H1 (cell line): ENCODE data around the gene DNAJC16. TPM values are rescaled to one million over a fixed set of nuclear protein-coding genes. Genes with fewer than 3 reads are reported as not detected.

Source experiments
- CTCF ChIA-PET: fragments of 300-600 bp; sonication (Branson Sonifier 250); formaldehyde crosslinking; loops from one replicate; lab custom pipeline; 2021; ENCODE audit not compliant: partially characterized antibody; lab: Charles Lee
- POLR2A ChIA-PET: fragments of 300-600 bp; sonication (Branson Sonifier 250); formaldehyde crosslinking; loops from one replicate; lab custom pipeline; 2021; ENCODE audit warnings: inconsistent platforms; ENCODE audit not compliant: partially characterized antibody; lab: Charles Lee
- DNase-seq, 2 experiments: peaks; one replicate each; pipeline versions ENCODE4 v3.0.0 to v3.0.0-alpha.2; 2010 to 2022; ENCODE audit warnings: low spot score in 2 of 2, low read depth in 1 of 2, mixed read lengths in 1 of 2
- FAIRE-seq: peaks from 2 replicates; lab custom pipeline; 2011; peaks lifted over from hg19 to GRCh38; lab: Jason Lieb, UNC
- H2AFZ ChIP-seq: 2 replicates; pipeline ENCODE4 v1.8.1; 2012; ENCODE audit warnings: low read length, inconsistent platforms
- H2AK5ac ChIP-seq: 2 replicates; pipeline ENCODE4 v1.6.1; 2013; ENCODE audit warnings: low read depth, low read length
- H2BK120ac ChIP-seq: replicated peaks from 2 replicates; pipeline ENCODE3; 2013; ENCODE audit warnings: low read depth, low read length, inconsistent platforms
- H2BK12ac ChIP-seq: 2 replicates; pipeline ENCODE4 v1.6.1; 2013; ENCODE audit warnings: low read depth, low read length
- H2BK15ac ChIP-seq: 2 replicates; pipeline ENCODE4 v1.6.1; 2013; ENCODE audit warnings: low read length
- H2BK20ac ChIP-seq: 2 replicates; pipeline ENCODE4 v1.6.1; 2013; ENCODE audit warnings: low read length
- H2BK5ac ChIP-seq: 2 replicates; pipeline ENCODE4 v1.6.1; 2013; ENCODE audit warnings: low read depth, low read length
- H3K14ac ChIP-seq: 2 replicates; pipeline ENCODE4 v1.6.1; 2013; ENCODE audit warnings: inconsistent platforms; ENCODE audit not compliant: insufficient read length
- H3K18ac ChIP-seq: 2 replicates; pipeline ENCODE4 v1.6.1; 2013; ENCODE audit warnings: low read length; ENCODE audit errors: extremely low read depth
- H3K23ac ChIP-seq: 2 replicates; pipeline ENCODE4 v1.6.1; 2013; ENCODE audit warnings: inconsistent platforms; ENCODE audit not compliant: insufficient read length
- H3K23me2 ChIP-seq: 2 replicates; pipeline ENCODE4 v1.6.1; 2013; ENCODE audit warnings: low read depth, low read length
- H3K27ac ChIP-seq: 2 replicates; pipeline ENCODE4 v1.6.1; 2011; ENCODE audit warnings: low read depth, low read length, inconsistent platforms
- H3K27me3 ChIP-seq, 4 experiments: replicated peaks in 1 of 4; 1 replicate in 1 of 4; 2 replicates in 3 of 4; pipeline versions ENCODE4 v1.6.1 to v1.8.1; 2011 to 2013; ENCODE audit warnings: low read length in 3 of 4, mild to moderate bottlenecking in 3 of 4, inconsistent platforms in 2 of 4, mixed read lengths in 2 of 4, moderate library complexity in 1 of 4; ENCODE audit not compliant: control insufficient read depth in 3 of 4, insufficient read depth in 3 of 4; ENCODE audit errors: extremely low read depth in 1 of 4
- H3K36me3 ChIP-seq, 4 experiments: 2 replicates each; pipeline versions ENCODE4 v1.6.1 to v1.8.1; 2011 to 2013; ENCODE audit warnings: mild to moderate bottlenecking in 4 of 4, low read length in 3 of 4, moderate library complexity in 2 of 4, control low read depth in 1 of 4, inconsistent platforms in 1 of 4; ENCODE audit not compliant: insufficient read depth in 4 of 4, control insufficient read depth in 2 of 4
- H3K4ac ChIP-seq: replicated peaks from 2 replicates; pipeline ENCODE3; 2013; ENCODE audit warnings: low read length, low read depth, mixed read lengths, inconsistent platforms; ENCODE audit not compliant: insufficient read length
- H3K4me1 ChIP-seq, 4 experiments: replicated peaks in 1 of 4; 1 replicate in 1 of 4; 2 replicates in 3 of 4; pipeline versions ENCODE4 v1.6.1 to v1.8.1; 2011 to 2013; ENCODE audit warnings: low read length in 3 of 4, inconsistent platforms in 2 of 4, mixed read lengths in 1 of 4; ENCODE audit not compliant: insufficient read depth in 4 of 4, control insufficient read depth in 3 of 4
- H3K4me2 ChIP-seq, 2 experiments: 2 replicates each; pipeline versions ENCODE4 v1.6.1 to v1.8.1; 2011 to 2013; ENCODE audit warnings: low read depth in 2 of 2, low read length in 2 of 2, control low read depth in 1 of 2, inconsistent platforms in 1 of 2, mild to moderate bottlenecking in 1 of 2; ENCODE audit not compliant: insufficient read depth in 1 of 2
- H3K4me3 ChIP-seq, 4 experiments: fragments of 200-600, 300-600 bp in 1 of 4; sonication (generic), shearing (Covaris generic), sonication (Bioruptor Twin) in 1 of 4; 2 replicates each; pipeline versions ENCODE4 v1.5.1 to v1.8.1; 2011 to 2016; ENCODE audit warnings: low read length in 4 of 4, low read depth in 3 of 4, control low read depth in 2 of 4, inconsistent platforms in 2 of 4, mild to moderate bottlenecking in 2 of 4, mixed read lengths in 1 of 4, moderate library complexity in 1 of 4; ENCODE audit not compliant: insufficient read depth in 2 of 4; ENCODE audit errors: extremely low read depth in 1 of 4
- H3K56ac ChIP-seq: replicated peaks from 2 replicates; pipeline ENCODE3; 2013; ENCODE audit warnings: low read depth, mild to moderate bottlenecking, mixed read lengths, low read length, inconsistent platforms; ENCODE audit not compliant: insufficient read length
- H3K79me1 ChIP-seq: 2 replicates; pipeline ENCODE4 v1.6.1; 2013; ENCODE audit warnings: low read depth, low read length, control low read depth
- H3K79me2 ChIP-seq, 2 experiments: 2 replicates each; pipeline versions ENCODE4 v1.6.1 to v1.8.1; 2012 to 2013; ENCODE audit warnings: low read length in 2 of 2, mild to moderate bottlenecking in 2 of 2, inconsistent platforms in 1 of 2; ENCODE audit not compliant: insufficient read depth in 2 of 2, control insufficient read depth in 1 of 2
- H3K9ac ChIP-seq, 4 experiments: replicated peaks in 1 of 4; 1 replicate in 1 of 4; 2 replicates in 3 of 4; pipeline versions ENCODE4 v1.6.1 to v1.8.1; 2011 to 2013; ENCODE audit warnings: low read depth in 3 of 4, low read length in 3 of 4, control low read depth in 2 of 4, mild to moderate bottlenecking in 2 of 4, moderate library complexity in 2 of 4, inconsistent platforms in 1 of 4; ENCODE audit errors: extremely low read depth in 1 of 4
- H3K9me3 ChIP-seq, 2 experiments: 2 replicates each; pipeline versions ENCODE4 v1.6.1 to v1.8.1; 2012 to 2013; ENCODE audit warnings: mild to moderate bottlenecking in 2 of 2, moderate library complexity in 2 of 2, control low read depth in 1 of 2, inconsistent platforms in 1 of 2, low read depth in 1 of 2, low read length in 1 of 2, mixed read lengths in 1 of 2; ENCODE audit not compliant: insufficient read depth in 2 of 2
- H4K20me1 ChIP-seq, 2 experiments: replicated peaks in 1 of 2; 2 replicates each; pipeline versions ENCODE3 to v1.8.1; 2011 to 2013; ENCODE audit warnings: inconsistent platforms in 2 of 2, low read length in 2 of 2, mild to moderate bottlenecking in 1 of 2; ENCODE audit not compliant: insufficient read depth in 2 of 2, control insufficient read depth in 1 of 2
- H4K5ac ChIP-seq: 2 replicates; pipeline ENCODE4 v1.6.1; 2013; ENCODE audit warnings: low read length, low read depth, mixed read lengths, inconsistent platforms; ENCODE audit not compliant: insufficient read length
- H4K8ac ChIP-seq: 2 replicates; pipeline ENCODE4 v1.8.0; 2013; ENCODE audit warnings: mild to moderate bottlenecking, moderate library complexity, low read length, inconsistent platforms; ENCODE audit not compliant: insufficient read depth; ENCODE audit errors: extremely low read depth
- H4K91ac ChIP-seq: replicated peaks from 2 replicates; pipeline ENCODE3; 2013; ENCODE audit warnings: low read length, mixed read lengths, inconsistent platforms; ENCODE audit not compliant: insufficient read length
- SAP30 ChIP-seq: fragments of 300-600 bp; sonication (generic); IDR thresholded peaks from 2 replicates; pipeline ENCODE4 v1.7.1; 2012; ENCODE audit warnings: low read length, moderate library complexity, mild to moderate bottlenecking, inconsistent platforms; ENCODE audit not compliant: insufficient read depth, insufficient replicate concordance
- WGBS, 2 experiments: shearing (Covaris generic) in 1 of 2; methylation state at CpG; one replicate each; pipeline versions ENCODE4 v1.1.6 to v1.1.7; 2013 to 2015; ENCODE audit warnings: low lambda C conversion rate in 2 of 2, mixed read lengths in 2 of 2, inconsistent platforms in 1 of 2, low coverage in 1 of 2, missing lambda C conversion rate in 1 of 2; ENCODE audit not compliant: insufficient replicate concordance in 2 of 2, insufficient coverage in 1 of 2, insufficient read length in 1 of 2; ENCODE audit errors: extremely low coverage in 1 of 2, missing lambda C conversion rate in 1 of 2; 5-methylcytosine and 5-hydroxymethylcytosine counted together
- polyA plus RNA-seq, 7 experiments: library from polyadenylated mRNA; depleted of rRNA in 3 of 7; stranded (reverse) in 5 of 7; unstranded in 2 of 7; fragments of >200 nt in 5 of 7; fragments of 200-250 nt in 2 of 7; gene quantifications; 1 replicate in 5 of 7; 2 replicates in 1 of 7; 4 replicates in 1 of 7; pipeline versions ENCODE4 v1.2.1 to v1.2.3, GENCODE V29; 2011 to 2013; ENCODE audit warnings: missing spikeins in 2 of 7, mixed read lengths in 2 of 7
- total RNA-seq: library from RNA; stranded (reverse); fragmentation: NEBNext Ultra II Directional; extraction: Animal tissue kit (Norgen Biotek cat#: 25700); gene quantifications from 2 replicates; pipeline ENCODE4 v1.2.1, GENCODE V29; 2021
- TF ChIP-seq, protein P1 (sequence below): IDR thresholded peaks from 2 replicates; pipeline ENCODE4 v1.6.1; 2012; ENCODE audit warnings: low read length, inconsistent platforms

Gene DNAJC16
- total and polyA plus RNA-seq, 2 of the 8 experiments (the other 6 are each of a cell fraction or from before 2014, with no cell fraction given): 7.9 to 23.3 TPM

DNA sequence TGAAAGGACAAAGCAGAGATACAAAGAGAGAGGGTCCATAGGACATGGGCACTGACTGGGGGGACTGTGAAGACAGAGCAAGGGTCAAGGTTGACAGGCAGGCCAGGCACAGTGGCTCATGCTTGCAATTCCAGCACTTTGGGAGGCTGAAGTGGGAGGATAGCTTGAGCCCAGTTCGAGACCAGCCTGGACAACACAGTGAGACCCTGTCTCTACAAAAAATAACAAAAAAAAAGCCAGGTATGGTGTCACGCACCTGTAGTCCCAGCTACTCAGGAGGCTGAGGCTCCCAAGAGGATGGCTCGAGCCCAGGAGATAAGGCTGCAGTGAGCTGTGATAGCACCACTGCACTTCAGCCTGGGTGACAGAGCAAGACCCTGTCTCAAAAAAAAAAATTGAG lies 7.0 kb upstream of the DNAJC16 start:
- TF ChIP-seq SAP30: no peak
- TF ChIP-seq, protein P1, sequence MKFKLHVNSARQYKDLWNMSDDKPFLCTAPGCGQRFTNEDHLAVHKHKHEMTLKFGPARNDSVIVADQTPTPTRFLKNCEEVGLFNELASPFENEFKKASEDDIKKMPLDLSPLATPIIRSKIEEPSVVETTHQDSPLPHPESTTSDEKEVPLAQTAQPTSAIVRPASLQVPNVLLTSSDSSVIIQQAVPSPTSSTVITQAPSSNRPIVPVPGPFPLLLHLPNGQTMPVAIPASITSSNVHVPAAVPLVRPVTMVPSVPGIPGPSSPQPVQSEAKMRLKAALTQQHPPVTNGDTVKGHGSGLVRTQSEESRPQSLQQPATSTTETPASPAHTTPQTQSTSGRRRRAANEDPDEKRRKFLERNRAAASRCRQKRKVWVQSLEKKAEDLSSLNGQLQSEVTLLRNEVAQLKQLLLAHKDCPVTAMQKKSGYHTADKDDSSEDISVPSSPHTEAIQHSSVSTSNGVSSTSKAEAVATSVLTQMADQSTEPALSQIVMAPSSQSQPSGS: no peak
- POLR2A ChIA-PET: interaction anchor here (0.7 to 1.9 kb wide), 2 partner anchors 11 to 574 kb away, joined by 4 to 7 read pairs; no protein-coding TSS in a partner anchor

More for the DNA sequence above, 7.0 kb upstream of the DNAJC16 start:
- Histone ChIP-seq H2BK120ac (no peak overlapping the region), H3K9me3 (no peaks in the 10 kb centered on the region), H3K9ac (no peak overlapping the region), H3K23me2 (peaks cover 3% of the 10 kb centered on the region; the same call in 1 of the 2 replicates), H3K36me3 (peaks cover 0 to 22% (median 5%) of the 10 kb centered on the region in 4 experiments; a peak in 5 of 8 replicates), H3K14ac (no peak overlapping the region), H2AFZ (no peak overlapping the region), H3K79me1 (peaks cover 7% of the 10 kb centered on the region; the same call in 1 of the 2 replicates), H4K20me1 (peaks cover 0 to 3% of the 10 kb centered on the region in 2 experiments), H2BK20ac (no peak overlapping the region), H3K4me3 (no peak overlapping the region), H3K56ac (no peak overlapping the region), H2BK15ac (0 out of 2 replicates have a peak overlapping the region, but pooled peaks have one; percentile 81), H3K4me2 (no peak overlapping the region), H2BK12ac (0 out of 2 replicates have a peak overlapping the region, but pooled peaks have one; percentile 27), H3K18ac (no peak overlapping the region), H4K5ac (no peak overlapping the region), H3K27ac (no peak overlapping the region), H4K91ac (no peak overlapping the region), H2AK5ac (no peak overlapping the region), H3K4me1 (peaks cover 0 to 8% (median 3%) of the 10 kb centered on the region in 4 experiments; a peak in 3 of 7 replicates), H4K8ac (no peak overlapping the region), H3K27me3 (no peaks in the 10 kb centered on the region), H3K79me2 (peaks cover 0 to 23% of the 10 kb centered on the region in 2 experiments; a peak in 2 of 4 replicates), H3K23ac (no peak overlapping the region), H3K4ac (no peak overlapping the region), H2BK5ac (no peak overlapping the region)
- WGBS, 2 experiments: 96% methylated on average over 3 of the region's 3 CpGs; no CpG with 5 or more reads in 1 of the 2 experiments
- CTCF ChIA-PET: interaction anchor here (1.1 kb wide), 1 partner anchor 195 kb away, joined by 4 read pairs; no protein-coding TSS in a partner anchor
- DNase-seq (no peak), FAIRE-seq (no peak)
